Peyer's patch (tissue), 4 donors: ENCODE measurements around the gene COL6A3. TPM values are rescaled to one million over a fixed set of nuclear protein-coding genes. Genes with fewer than 3 reads are reported as not detected.
A peak's percentile ranks its signal among the peaks of the same experiment; 100 is the strongest.

Experiments used
- DNase-seq, 3 donors: peaks; one replicate each; pipeline ENCODE4 v3.0.0-alpha.2; 2017 to 2019
- H3K27ac ChIP-seq, 4 donors: fragments of 200-600 bp; sonication (generic); one replicate each; pipeline ENCODE4 v1.5.1; 2016 to 2019
- H3K27me3 ChIP-seq, 2 donors: fragments of 200-600 bp; sonication (generic); one replicate each; pipeline ENCODE4 v1.5.1; 2019
- H3K36me3 ChIP-seq, 3 donors: fragments of 200-600 bp; sonication (generic); one replicate each; pipeline ENCODE4 v1.5.1; 2016 to 2019
- H3K4me1 ChIP-seq, 4 donors: fragments of 200-600 bp; sonication (generic); one replicate each; pipeline ENCODE4 v1.5.1; 2016 to 2019
- H3K4me3 ChIP-seq, 4 donors: fragments of 200-600 bp; sonication (generic); 1 replicate in 3 of 4; 2 replicates in 1 of 4; pipeline ENCODE4 v1.5.1; 2016 to 2019; ENCODE audit warnings: mild to moderate bottlenecking in 1 of 4
- H3K9me3 ChIP-seq, 4 donors: fragments of 200-600 bp; sonication (generic); one replicate each; pipeline ENCODE4 v1.5.1; 2016 to 2019; ENCODE audit warnings: mild to moderate bottlenecking in 1 of 4
- POLR2A ChIP-seq, 2 donors: fragments of 450-650 bp; IDR thresholded peaks; one replicate each; pipeline ENCODE4 v1.5.1; 2017; ENCODE audit warnings: antibody characterized with exemption in 2 of 2, mild to moderate bottlenecking in 2 of 2, moderate library complexity in 2 of 2
- total RNA-seq, 4 donors: library from RNA; depleted of rRNA; stranded (reverse); fragments of >200 nt; gene quantifications; one replicate each; pipeline ENCODE4 v1.1.0, GENCODE V29; 2016
- TF ChIP-seq, protein P1 (sequence below), 6 experiments: fragments of 450-650 bp in 4 of 6; fragments of 200-600 bp in 2 of 6; sonication (generic) in 1 of 6; IDR thresholded peaks; one replicate each; pipeline ENCODE4 v1.5.1; 2017 to 2019; ENCODE audit warnings: antibody characterized with exemption in 6 of 6, mild to moderate bottlenecking in 3 of 6, moderate library complexity in 1 of 6

Gene COL6A3
- total RNA-seq, 4 donors from 2014 or later, result 51.7 to 172 (median 71.0) TPM

DNA sequence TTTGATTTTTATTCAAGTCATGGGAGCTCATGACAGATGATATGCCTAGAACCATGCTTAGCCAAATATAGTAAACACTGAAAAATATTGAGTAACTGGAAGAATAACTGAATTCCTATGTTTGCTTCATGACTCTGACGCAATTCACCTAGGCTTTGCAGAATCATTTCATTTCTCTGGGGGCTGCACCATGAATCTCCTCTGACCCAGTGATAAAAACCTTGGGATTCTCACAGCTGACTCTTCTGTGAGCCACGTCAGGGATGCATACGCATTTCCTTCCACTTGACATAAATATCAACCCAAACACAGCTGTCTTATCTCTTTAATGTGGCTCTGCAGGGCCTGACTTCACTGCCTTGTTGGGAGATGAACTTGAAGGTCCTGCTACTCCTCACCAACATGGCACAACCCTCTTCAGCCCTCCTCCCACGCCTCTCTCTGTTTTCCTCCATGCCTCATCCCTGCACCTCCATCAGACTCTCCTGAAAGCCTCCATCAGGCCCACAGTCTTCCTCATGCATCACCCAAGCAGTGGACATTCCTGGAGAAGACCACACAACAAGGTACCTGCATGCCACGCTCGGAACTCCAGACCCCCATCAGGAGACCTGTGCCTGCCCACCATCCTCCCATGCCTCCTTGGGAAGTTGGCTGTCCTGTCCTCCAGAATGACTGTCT lies 29.8 kb downstream of the COL6A3 start:
- H3K4me1 ChIP-seq, result no peaks in the 10 kb centered on the region
- TF ChIP-seq, protein P1, sequence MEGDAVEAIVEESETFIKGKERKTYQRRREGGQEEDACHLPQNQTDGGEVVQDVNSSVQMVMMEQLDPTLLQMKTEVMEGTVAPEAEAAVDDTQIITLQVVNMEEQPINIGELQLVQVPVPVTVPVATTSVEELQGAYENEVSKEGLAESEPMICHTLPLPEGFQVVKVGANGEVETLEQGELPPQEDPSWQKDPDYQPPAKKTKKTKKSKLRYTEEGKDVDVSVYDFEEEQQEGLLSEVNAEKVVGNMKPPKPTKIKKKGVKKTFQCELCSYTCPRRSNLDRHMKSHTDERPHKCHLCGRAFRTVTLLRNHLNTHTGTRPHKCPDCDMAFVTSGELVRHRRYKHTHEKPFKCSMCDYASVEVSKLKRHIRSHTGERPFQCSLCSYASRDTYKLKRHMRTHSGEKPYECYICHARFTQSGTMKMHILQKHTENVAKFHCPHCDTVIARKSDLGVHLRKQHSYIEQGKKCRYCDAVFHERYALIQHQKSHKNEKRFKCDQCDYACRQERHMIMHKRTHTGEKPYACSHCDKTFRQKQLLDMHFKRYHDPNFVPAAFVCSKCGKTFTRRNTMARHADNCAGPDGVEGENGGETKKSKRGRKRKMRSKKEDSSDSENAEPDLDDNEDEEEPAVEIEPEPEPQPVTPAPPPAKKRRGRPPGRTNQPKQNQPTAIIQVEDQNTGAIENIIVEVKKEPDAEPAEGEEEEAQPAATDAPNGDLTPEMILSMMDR (IDR thresholded peaks at IDR 0.05), result no peak
- peaks cover 0 to 4% of the 10 kb centered on the region in 2 donors for H3K27me3 ChIP-seq
- H3K27ac ChIP-seq, result peak overlapping the region in 2 of 4 donors; percentile 43 to 73
- DNase-seq, result no peak
- H3K36me3 ChIP-seq, result peaks cover 0 to 7% (median 0%) of the 10 kb centered on the region in 3 donors
- no peaks in the 10 kb centered on the region for H3K9me3 ChIP-seq
- no peak overlapping the region for H3K4me3 ChIP-seq

DNA sequence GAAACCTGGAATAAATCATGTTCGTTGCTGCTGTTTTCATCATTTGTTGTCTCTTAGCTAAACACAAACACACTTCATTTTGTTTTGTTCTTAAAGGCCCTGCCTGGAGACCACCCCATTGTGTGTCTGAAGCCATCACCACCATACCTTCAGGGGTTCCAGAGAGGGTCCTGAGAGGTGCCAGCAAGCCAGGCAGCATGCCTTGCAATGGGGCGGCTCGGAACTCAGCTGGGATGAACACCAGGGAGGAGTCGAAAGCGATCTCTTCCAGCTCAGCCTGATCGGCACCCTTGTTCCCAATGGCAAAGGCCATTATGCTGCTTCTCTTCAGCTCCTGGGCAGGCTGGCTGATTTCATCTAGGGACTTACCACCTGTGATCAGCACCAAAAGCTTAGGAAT lies 33.2 kb downstream of the COL6A3 start:
- H3K36me3 ChIP-seq, result peaks cover 0 to 7% (median 0%) of the 10 kb centered on the region in 3 donors

DNA sequence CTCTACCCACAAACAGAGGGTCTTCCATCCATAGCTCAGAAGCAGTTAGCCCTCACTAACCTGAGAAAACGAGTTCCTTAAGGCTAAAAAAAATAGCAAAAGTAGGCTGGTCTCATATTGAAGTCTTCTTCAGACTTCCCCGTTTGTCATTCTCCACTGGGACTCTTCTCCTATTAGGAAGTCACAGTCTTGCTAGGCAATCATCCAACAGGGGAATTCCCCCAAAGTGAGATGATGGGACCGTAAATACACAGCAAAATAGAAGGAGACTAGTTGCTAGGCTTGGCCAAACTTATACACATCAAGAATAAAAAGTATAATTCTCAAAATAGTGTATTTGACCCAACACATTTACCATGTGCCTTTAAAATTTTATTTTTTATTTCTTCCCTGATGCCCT lies 34.3 kb downstream of the COL6A3 start:
- Histone ChIP-seq H3K9me3 (no peaks in the 10 kb centered on the region), H3K27ac (peak overlapping the region in 1 of 4 donors; percentile 41), H3K4me1 (no peaks in the 10 kb centered on the region), H3K36me3 (peaks cover 0 to 11% (median 0%) of the 10 kb centered on the region in 3 donors), H3K27me3 (no peaks in the 10 kb centered on the region), H3K4me3 (no peak overlapping the region)
- TF ChIP-seq POLR2A (IDR thresholded peaks at IDR 0.05), result no peak
- TF ChIP-seq, protein P1 (IDR thresholded peaks at IDR 0.05), result no peak
- DNase-seq, result no peak

More for the DNA sequence above, 33.2 kb downstream of the COL6A3 start:
- TF ChIP-seq, protein P1 (IDR thresholded peaks at IDR 0.05), result no peak
- TF ChIP-seq POLR2A (IDR thresholded peaks at IDR 0.05), result no peak
- no peaks in the 10 kb centered on the region for H3K4me1 ChIP-seq
- H3K27ac ChIP-seq, result no peak overlapping the region
- no peak for DNase-seq
- H3K4me3 ChIP-seq, result no peak overlapping the region
- H3K9me3 ChIP-seq, result no peaks in the 10 kb centered on the region
- H3K27me3 ChIP-seq, result no peaks in the 10 kb centered on the region

GRCh38 chr2:237378650-237379049 lies 35.3 kb downstream of the COL6A3 start:
- H3K4me3 ChIP-seq, result no peak overlapping the region
- H3K27me3 ChIP-seq, result no peaks in the 10 kb centered on the region
- TF ChIP-seq, protein P1 (IDR thresholded peaks at IDR 0.05), result no peak
- TF ChIP-seq POLR2A (IDR thresholded peaks at IDR 0.05), result no peak
- no peak for DNase-seq
- peak overlapping the region in 1 of 4 donors; percentile 41 for H3K27ac ChIP-seq
- no peaks in the 10 kb centered on the region for H3K4me1 ChIP-seq
- H3K36me3 ChIP-seq, result peaks cover 0 to 21% (median 0%) of the 10 kb centered on the region in 3 donors
- no peaks in the 10 kb centered on the region for H3K9me3 ChIP-seq

GRCh38 chr2:237374284-237375060 lies 39.5 kb downstream of the COL6A3 start:
- H3K27ac ChIP-seq, result peak overlapping the region in 2 of 4 donors; percentile 5 to 12
- H3K4me3 ChIP-seq, result no peak overlapping the region
- DNase-seq, result no peak
- H3K4me1 ChIP-seq, result no peaks in the 10 kb centered on the region
- TF ChIP-seq, protein P1 (IDR thresholded peaks at IDR 0.05), result no peak
- no peak for TF ChIP-seq POLR2A (IDR thresholded peaks at IDR 0.05)
- peaks cover 0 to 18% (median 0%) of the 10 kb centered on the region in 3 donors for H3K36me3 ChIP-seq
- H3K27me3 ChIP-seq, result no peaks in the 10 kb centered on the region
- no peaks in the 10 kb centered on the region for H3K9me3 ChIP-seq
